ENCODE measurements around the gene PVALB.

Gene PVALB

GRCh38 chr22:36807627-36808026 is 9.2 kb downstream of the PVALB start:
- no peaks in the 10 kb centered on the region for H3K36me3 ChIP-seq (ENCODE audit: control insufficient read depth, insufficient read depth, low read length)
- no peak overlapping the region for H3K9ac ChIP-seq (ENCODE audit: low read depth, low read length)
- no peaks in the 10 kb centered on the region for H3K27me3 ChIP-seq (ENCODE audit: control insufficient read depth, insufficient read depth, low read length)
- H3K4me3 ChIP-seq (ENCODE audit: low read depth, low read length) = no peak overlapping the region
- no peaks in the 10 kb centered on the region for H3K9me3 ChIP-seq (ENCODE audit: control insufficient read depth, insufficient read depth, low read length)
- H3K4me1 ChIP-seq (ENCODE audit: control insufficient read depth, insufficient read depth, low read length) = no peaks in the 10 kb centered on the region

- no peaks in the 10 kb centered on the region for H3K36me3 ChIP-seq (ENCODE audit: control insufficient read depth, insufficient read depth, low read length)
- no peak overlapping the region for H3K4me3 ChIP-seq (ENCODE audit: low read depth, low read length)
- H3K9me3 ChIP-seq (ENCODE audit: control insufficient read depth, insufficient read depth, low read length) = no peaks in the 10 kb centered on the region
- H3K9ac ChIP-seq (ENCODE audit: low read depth, low read length) = no peak overlapping the region
- no peaks in the 10 kb centered on the region for H3K27me3 ChIP-seq (ENCODE audit: control insufficient read depth, insufficient read depth, low read length)
- H3K4me1 ChIP-seq (ENCODE audit: control insufficient read depth, insufficient read depth, low read length) = no peaks in the 10 kb centered on the region
Measured at GRCh38 chr22:36806835-36807234, 10.0 kb downstream of the PVALB start.

- H3K9ac ChIP-seq (ENCODE audit: low read depth, low read length) = no peak overlapping the region
Measured at GRCh38 chr22:36803358-36803757, 13.5 kb downstream of the PVALB start.

GRCh38 chr22:36798674-36799066 is 18.2 kb downstream of the PVALB start:
- Histone ChIP-seq H3K27me3 (ENCODE audit: control insufficient read depth, insufficient read depth, low read length) (no peaks in the 10 kb centered on the region), H3K4me1 (ENCODE audit: control insufficient read depth, insufficient read depth, low read length) (peaks cover 4% of the 10 kb centered on the region), H3K9ac (ENCODE audit: low read depth, low read length) (no peak overlapping the region), H3K36me3 (ENCODE audit: control insufficient read depth, insufficient read depth, low read length) (no peaks in the 10 kb centered on the region), H3K9me3 (ENCODE audit: control insufficient read depth, insufficient read depth, low read length) (no peaks in the 10 kb centered on the region), H3K4me3 (ENCODE audit: low read depth, low read length) (no peak overlapping the region)

More at GRCh38 chr22:36803358-36803757, 13.5 kb downstream of the PVALB start:
- Histone ChIP-seq H3K9me3 (ENCODE audit: control insufficient read depth, insufficient read depth, low read length) (no peaks in the 10 kb centered on the region), H3K4me3 (ENCODE audit: low read depth, low read length) (no peak overlapping the region), H3K27me3 (ENCODE audit: control insufficient read depth, insufficient read depth, low read length) (no peaks in the 10 kb centered on the region), H3K4me1 (ENCODE audit: control insufficient read depth, insufficient read depth, low read length) (no peaks in the 10 kb centered on the region), H3K36me3 (ENCODE audit: control insufficient read depth, insufficient read depth, low read length) (no peaks in the 10 kb centered on the region)

- H3K36me3 ChIP-seq (ENCODE audit: control insufficient read depth, insufficient read depth, low read length) = no peaks in the 10 kb centered on the region
- H3K4me3 ChIP-seq (ENCODE audit: low read depth, low read length) = no peak overlapping the region
- no peaks in the 10 kb centered on the region for H3K27me3 ChIP-seq (ENCODE audit: control insufficient read depth, insufficient read depth, low read length)
- H3K4me1 ChIP-seq (ENCODE audit: control insufficient read depth, insufficient read depth, low read length) = peaks cover 4% of the 10 kb centered on the region
- no peak overlapping the region for H3K9ac ChIP-seq (ENCODE audit: low read depth, low read length)
- H3K9me3 ChIP-seq (ENCODE audit: control insufficient read depth, insufficient read depth, low read length) = no peaks in the 10 kb centered on the region
Measured at GRCh38 chr22:36797911-36798673, 18.7 kb downstream of the PVALB start.

- H3K27me3 ChIP-seq (ENCODE audit: control insufficient read depth, insufficient read depth, low read length) = no peaks in the 10 kb centered on the region
- peaks cover 4% of the 10 kb centered on the region for H3K4me1 ChIP-seq (ENCODE audit: control insufficient read depth, insufficient read depth, low read length)
- H3K9me3 ChIP-seq (ENCODE audit: control insufficient read depth, insufficient read depth, low read length) = no peaks in the 10 kb centered on the region
- H3K36me3 ChIP-seq (ENCODE audit: control insufficient read depth, insufficient read depth, low read length) = no peaks in the 10 kb centered on the region
- no peak overlapping the region for H3K4me3 ChIP-seq (ENCODE audit: low read depth, low read length)
- no peak overlapping the region for H3K9ac ChIP-seq (ENCODE audit: low read depth, low read length)
Measured at GRCh38 chr22:36797374-36797773, 19.5 kb downstream of the PVALB start.

GRCh38 chr22:36796552-36797175 is 20.2 kb downstream of the PVALB start:
- H3K9ac ChIP-seq (ENCODE audit: low read depth, low read length) = no peak overlapping the region
- no peaks in the 10 kb centered on the region for H3K27me3 ChIP-seq (ENCODE audit: control insufficient read depth, insufficient read depth, low read length)
- no peaks in the 10 kb centered on the region for H3K9me3 ChIP-seq (ENCODE audit: control insufficient read depth, insufficient read depth, low read length)
- no peak overlapping the region for H3K4me3 ChIP-seq (ENCODE audit: low read depth, low read length)
- no peaks in the 10 kb centered on the region for H3K36me3 ChIP-seq (ENCODE audit: control insufficient read depth, insufficient read depth, low read length)
- H3K4me1 ChIP-seq (ENCODE audit: control insufficient read depth, insufficient read depth, low read length) = peaks cover 4% of the 10 kb centered on the region

GRCh38 chr22:36795633-36796032 is 21.2 kb downstream of the PVALB start:
- Histone ChIP-seq H3K9me3 (ENCODE audit: control insufficient read depth, insufficient read depth, low read length) (no peaks in the 10 kb centered on the region), H3K27me3 (ENCODE audit: control insufficient read depth, insufficient read depth, low read length) (no peaks in the 10 kb centered on the region)

GRCh38 chr22:36790648-36791047 is 26.2 kb downstream of the PVALB start:
- Histone ChIP-seq H3K4me1 (ENCODE audit: control insufficient read depth, insufficient read depth, low read length) (no peaks in the 10 kb centered on the region), H3K27me3 (ENCODE audit: control insufficient read depth, insufficient read depth, low read length) (no peaks in the 10 kb centered on the region), H3K9me3 (ENCODE audit: control insufficient read depth, insufficient read depth, low read length) (no peaks in the 10 kb centered on the region), H3K9ac (ENCODE audit: low read depth, low read length) (no peak overlapping the region), H3K4me3 (ENCODE audit: low read depth, low read length) (no peak overlapping the region), H3K36me3 (ENCODE audit: control insufficient read depth, insufficient read depth, low read length) (no peaks in the 10 kb centered on the region)

More at GRCh38 chr22:36795633-36796032, 21.2 kb downstream of the PVALB start:
- peaks cover 4% of the 10 kb centered on the region for H3K4me1 ChIP-seq (ENCODE audit: control insufficient read depth, insufficient read depth, low read length)
- no peak overlapping the region for H3K9ac ChIP-seq (ENCODE audit: low read depth, low read length)
- no peak overlapping the region for H3K4me3 ChIP-seq (ENCODE audit: low read depth, low read length)
- no peaks in the 10 kb centered on the region for H3K36me3 ChIP-seq (ENCODE audit: control insufficient read depth, insufficient read depth, low read length)

- Histone ChIP-seq H3K36me3 (ENCODE audit: control insufficient read depth, insufficient read depth, low read length) (no peaks in the 10 kb centered on the region), H3K9me3 (ENCODE audit: control insufficient read depth, insufficient read depth, low read length) (no peaks in the 10 kb centered on the region), H3K9ac (ENCODE audit: low read depth, low read length) (no peak overlapping the region), H3K4me1 (ENCODE audit: control insufficient read depth, insufficient read depth, low read length) (no peaks in the 10 kb centered on the region), H3K27me3 (ENCODE audit: control insufficient read depth, insufficient read depth, low read length) (no peaks in the 10 kb centered on the region), H3K4me3 (ENCODE audit: low read depth, low read length) (no peak overlapping the region)
Measured at GRCh38 chr22:36787204-36787988, 29.4 kb downstream of the PVALB start.

- Histone ChIP-seq H3K36me3 (ENCODE audit: control insufficient read depth, insufficient read depth, low read length) (no peaks in the 10 kb centered on the region), H3K4me1 (ENCODE audit: control insufficient read depth, insufficient read depth, low read length) (peaks cover 2% of the 10 kb centered on the region), H3K27me3 (ENCODE audit: control insufficient read depth, insufficient read depth, low read length) (no peaks in the 10 kb centered on the region), H3K9ac (ENCODE audit: low read depth, low read length) (no peak overlapping the region), H3K9me3 (ENCODE audit: control insufficient read depth, insufficient read depth, low read length) (no peaks in the 10 kb centered on the region), H3K4me3 (ENCODE audit: low read depth, low read length) (no peak overlapping the region)
Measured at GRCh38 chr22:36783743-36784142, 33.1 kb downstream of the PVALB start.
